ENCODE results near the gene IRAK1BP1. TPM values are rescaled to one million over a fixed set of nuclear protein-coding genes. Genes with fewer than 3 reads are reported as not detected.
"Not testable (repeated sequence)": the region's sequence is repeated elsewhere in the genome, so short reads cannot be mapped to it uniquely, and the experiment has no call there.

Gene IRAK1BP1
- total RNA-seq, 1 donor from 2014 or later: 8.0 TPM

- not testable (repeated sequence) for DNase-seq (ENCODE audit: low spot score)
Observed at GRCh38 chr6:78889901-78890300, 22.6 kb downstream of the IRAK1BP1 start.

GRCh38 chr6:78896227-78896626 is 28.9 kb downstream of the IRAK1BP1 start:
- DNase-seq (ENCODE audit: low spot score): no peak

- no peak for DNase-seq (ENCODE audit: low spot score)
Observed at GRCh38 chr6:78908621-78909020, 41.3 kb downstream of the IRAK1BP1 start.

DNA sequence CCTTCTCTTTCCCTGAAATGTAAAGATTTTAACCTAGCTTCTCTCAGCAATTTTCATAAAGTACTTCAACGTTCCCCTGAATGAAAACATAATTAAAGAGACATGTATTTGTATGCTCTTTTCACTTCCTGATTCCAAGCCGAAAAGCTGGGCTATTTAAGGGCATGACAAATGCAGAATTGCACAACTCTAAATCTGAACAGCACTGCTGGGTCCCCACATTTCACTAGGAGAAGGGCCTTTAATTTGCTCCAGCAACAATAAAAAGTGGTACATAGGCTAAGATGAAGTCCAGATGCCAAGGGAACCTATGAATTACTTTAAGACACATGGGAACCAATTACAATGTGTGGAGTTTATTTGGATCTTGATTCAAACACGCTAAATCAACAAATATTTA is 42.0 kb downstream of the IRAK1BP1 start:
- no peak for DNase-seq (ENCODE audit: low spot score)

GRCh38 chr6:78910010-78910409 is 42.7 kb downstream of the IRAK1BP1 start:
- no peak for DNase-seq (ENCODE audit: low spot score)

GRCh38 chr6:78910591-78911171 is 43.3 kb downstream of the IRAK1BP1 start:
- no peak for DNase-seq (ENCODE audit: low spot score)

- DNase-seq (ENCODE audit: low spot score): no peak
Observed at GRCh38 chr6:78911218-78911940, 44.0 kb downstream of the IRAK1BP1 start.

- DNase-seq (ENCODE audit: low spot score): no peak
Observed at GRCh38 chr6:78916411-78916810, 49.1 kb downstream of the IRAK1BP1 start.

DNA sequence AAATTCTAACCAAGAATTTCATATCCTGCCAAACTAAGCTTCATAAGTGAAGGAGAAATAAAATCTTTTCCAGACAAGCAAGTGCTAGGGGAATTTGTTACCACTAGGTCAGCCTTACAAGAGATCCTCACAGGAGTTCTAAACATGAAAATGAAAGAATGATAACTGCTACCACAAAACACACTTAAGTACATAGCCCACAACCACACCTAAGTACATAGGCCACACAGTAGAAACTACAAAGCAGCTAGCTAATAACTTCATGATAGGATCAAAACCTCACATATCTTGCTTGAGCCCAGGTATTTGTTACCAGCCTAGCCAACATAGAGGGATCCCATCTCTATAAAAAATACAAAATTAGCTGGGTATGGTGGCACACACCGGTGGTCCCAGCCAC is 50.4 kb downstream of the IRAK1BP1 start:
- no peak for DNase-seq (ENCODE audit: low spot score)

GRCh38 chr6:78921168-78921567 is 53.8 kb downstream of the IRAK1BP1 start:
- not testable (repeated sequence) for DNase-seq (ENCODE audit: low spot score)

GRCh38 chr6:78925317-78925716 is 58.0 kb downstream of the IRAK1BP1 start:
- no peak for DNase-seq (ENCODE audit: low spot score)

DNA sequence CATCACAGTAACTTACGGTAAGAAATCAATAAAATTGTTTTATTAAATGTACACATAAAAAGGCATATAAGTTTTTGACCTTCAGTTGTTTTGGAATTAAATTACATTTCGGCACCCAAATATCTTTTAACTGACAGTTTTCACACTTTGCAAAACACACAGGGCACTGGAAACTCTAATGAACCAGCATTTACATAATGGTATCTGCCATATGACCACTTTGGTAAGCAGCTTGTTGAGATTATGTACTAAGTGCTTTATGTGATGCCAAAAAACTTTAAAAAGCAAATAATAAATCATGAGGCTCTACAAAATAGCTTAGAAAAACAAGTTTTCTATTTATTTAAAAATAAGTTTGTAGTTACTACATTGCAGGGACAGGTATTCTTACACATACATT is 68.2 kb downstream of the IRAK1BP1 start:
- DNase-seq (ENCODE audit: low spot score): no peak

DNA sequence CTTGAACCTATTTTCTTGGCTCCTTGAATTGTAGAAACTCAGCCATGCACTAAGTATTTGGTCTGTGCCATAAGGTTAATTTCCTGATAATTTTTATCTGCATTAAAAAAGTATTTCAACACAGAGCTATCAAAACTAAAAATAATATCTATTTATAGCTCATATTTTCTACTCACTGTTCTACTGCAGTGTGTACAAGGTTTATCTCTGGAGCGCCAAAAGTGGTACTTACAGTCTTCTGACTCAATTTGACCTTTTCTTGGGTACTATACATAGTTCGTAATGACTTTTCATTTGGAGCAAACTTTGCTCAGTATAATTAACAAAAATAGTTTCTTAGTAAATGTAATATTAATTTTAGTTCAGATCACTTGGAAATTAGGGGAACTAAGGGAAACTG is 69.2 kb downstream of the IRAK1BP1 start:
- no peak for DNase-seq (ENCODE audit: low spot score)

DNA sequence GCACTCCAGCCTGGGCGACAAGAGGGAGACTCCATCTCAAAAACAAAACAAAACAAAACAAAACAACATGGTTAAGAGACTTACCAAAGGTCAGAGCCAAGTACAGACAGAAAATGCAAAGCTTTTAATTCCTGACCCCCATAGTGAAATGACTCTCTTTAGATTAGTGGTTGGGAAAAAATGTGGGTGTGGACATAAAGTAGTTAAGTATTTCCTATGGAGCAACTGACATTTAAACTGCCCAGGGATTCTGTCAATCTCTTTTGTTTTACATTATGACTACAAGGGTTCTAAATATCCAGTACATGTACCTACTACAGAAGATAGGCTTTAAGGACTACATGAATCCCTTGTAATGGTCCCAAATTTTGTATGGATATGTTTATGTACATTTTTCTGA is 75.1 kb downstream of the IRAK1BP1 start:
- no peak for DNase-seq (ENCODE audit: low spot score)

DNA sequence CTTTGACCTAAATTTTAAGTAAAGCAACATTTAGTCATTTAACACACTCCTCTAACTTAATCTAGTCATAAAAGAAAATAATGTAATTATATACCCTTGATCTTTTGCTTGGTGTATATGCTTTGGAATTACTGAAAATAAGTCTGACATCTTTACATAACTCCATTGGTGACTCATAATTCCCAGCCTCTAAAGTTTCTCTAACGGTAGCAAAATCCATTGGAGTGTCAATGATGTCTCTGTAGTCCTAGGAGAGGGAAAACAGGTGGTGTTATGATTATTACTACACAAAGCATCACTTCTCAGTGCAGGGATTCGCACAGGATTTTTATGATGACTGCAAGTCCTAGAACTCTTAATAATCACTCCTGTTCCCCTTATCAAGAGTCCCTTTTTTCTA is 80.2 kb downstream of the IRAK1BP1 start:
- DNase-seq (ENCODE audit: low spot score): no peak

DNA sequence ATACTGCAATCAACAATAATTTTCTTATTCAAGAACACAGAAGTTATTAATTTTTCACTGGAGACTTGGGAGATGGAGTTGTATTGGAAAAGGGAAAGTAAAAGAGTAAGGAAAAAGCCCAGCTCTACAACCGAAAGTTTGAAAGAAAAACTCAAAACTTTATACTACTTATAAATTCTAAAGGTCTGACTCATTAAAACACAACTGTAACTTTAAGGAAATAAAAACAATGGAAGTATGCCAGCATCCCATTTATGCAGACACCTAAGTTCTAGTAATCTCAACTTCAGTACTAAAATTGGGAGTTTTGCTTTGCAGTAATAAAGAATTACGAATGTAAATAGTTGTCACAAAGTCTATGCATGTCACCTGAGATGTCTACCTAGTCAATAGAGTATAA is 80.6 kb downstream of the IRAK1BP1 start:
- DNase-seq (ENCODE audit: low spot score): no peak

DNA sequence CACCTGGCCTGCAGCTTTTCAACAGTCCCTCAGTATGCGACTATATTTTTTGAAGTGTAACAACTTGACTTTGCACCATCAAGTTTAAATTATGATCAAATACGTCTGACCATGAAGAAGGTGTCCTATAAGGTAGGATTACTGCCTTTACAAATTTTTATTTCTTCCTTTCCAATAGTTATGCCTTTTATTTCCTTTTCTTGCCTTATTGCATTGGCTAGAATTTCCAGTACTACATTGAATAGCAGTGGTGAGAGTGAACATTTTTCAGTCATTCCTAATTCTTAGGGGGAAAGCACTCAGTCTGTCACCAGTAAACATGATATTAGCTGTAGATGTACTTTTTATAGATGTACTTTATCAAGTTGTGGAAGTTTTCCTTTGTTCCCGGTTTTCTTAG is 81.4 kb downstream of the IRAK1BP1 start:
- no peak for DNase-seq (ENCODE audit: low spot score)

DNA sequence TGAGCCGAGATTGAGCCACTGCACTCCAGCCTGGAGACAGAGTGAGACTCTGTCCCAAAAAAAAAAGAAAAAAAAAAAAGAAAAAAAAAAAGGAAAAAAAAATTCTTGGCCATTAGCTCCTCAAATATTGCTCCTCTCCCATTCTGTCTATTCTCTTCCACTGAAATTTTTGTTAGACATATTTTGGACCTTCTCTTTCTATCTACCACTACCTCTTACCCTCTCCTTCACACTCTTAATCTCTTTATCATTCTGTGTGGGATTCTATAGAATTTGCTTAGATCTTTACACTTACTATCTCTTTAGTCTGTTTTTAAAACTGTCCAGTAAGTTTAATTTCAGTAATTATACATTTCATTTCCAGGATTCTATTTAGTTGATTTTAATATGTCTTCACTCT is 85.0 kb downstream of the IRAK1BP1 start:
- DNase-seq (ENCODE audit: low spot score): no peak

Other genes with a start within 250 kb of the IRAK1BP1 start
- gene PHIP, start 210.7 kb downstream of the IRAK1BP1 start, total RNA-seq: 44.8 TPM

All from ureter (tissue), 1 donor.